GM18909 (cell line): ENCODE measurements around the gene C16orf78.
A peak's percentile ranks its signal among the peaks of the same experiment; 100 is the strongest.
"Not testable (repeated sequence)": the region's sequence is repeated elsewhere in the genome, so short reads cannot be mapped to it uniquely, and the experiment has no call there.

Experiments used
- ATAC-seq: cut with Tn5 transposase; IDR thresholded peaks from one replicate; pipeline ENCODE4 v1.9.1; 2021; ENCODE audit warnings: mild to moderate bottlenecking; ENCODE audit not compliant: unreplicated experiment, poor library complexity

C16orf78 gene

GRCh38 chr16:49349446-49350168 lies 24.0 kb upstream of the C16orf78 start:
- ATAC-seq = no peak

- peak; percentile 58 for ATAC-seq
These were observed 23.1 kb upstream of the C16orf78 start for GRCh38 chr16:49350265-49351095.

- ATAC-seq = no peak
These were observed 22.5 kb upstream of the C16orf78 start for GRCh38 chr16:49351096-49351487.

- ATAC-seq = no peak
These were observed 20.7 kb upstream of the C16orf78 start for GRCh38 chr16:49352892-49353291.

- no peak for ATAC-seq
These were observed 19.9 kb upstream of the C16orf78 start for GRCh38 chr16:49353680-49354079.

GRCh38 chr16:49354101-49354500 lies 19.5 kb upstream of the C16orf78 start:
- no peak for ATAC-seq

GRCh38 chr16:49354991-49355390 lies 18.6 kb upstream of the C16orf78 start:
- ATAC-seq = no peak

- ATAC-seq = no peak
These were observed 17.5 kb upstream of the C16orf78 start for GRCh38 chr16:49355933-49356665.

- no peak for ATAC-seq
These were observed 16.7 kb upstream of the C16orf78 start for GRCh38 chr16:49356728-49357488.

GRCh38 chr16:49359591-49359990 lies 14.0 kb upstream of the C16orf78 start:
- ATAC-seq = no peak

- ATAC-seq = not testable (repeated sequence)
These were observed 11.9 kb upstream of the C16orf78 start for GRCh38 chr16:49361731-49362130.

GRCh38 chr16:49362230-49362629 lies 11.4 kb upstream of the C16orf78 start:
- no peak for ATAC-seq

GRCh38 chr16:49365711-49366509 lies 7.7 kb upstream of the C16orf78 start:
- peak; percentile 89 for ATAC-seq

GRCh38 chr16:49366669-49367068 lies 6.9 kb upstream of the C16orf78 start:
- peak; percentile 68 for ATAC-seq

- no peak for ATAC-seq
These were observed 3.7 kb upstream of the C16orf78 start for GRCh38 chr16:49369651-49370611.

- no peak for ATAC-seq
These were observed 2.6 kb downstream of the C16orf78 start for GRCh38 chr16:49376206-49376605.

- ATAC-seq = no peak
These were observed 3.7 kb downstream of the C16orf78 start for GRCh38 chr16:49377196-49377755.

- ATAC-seq = no peak
These were observed 4.6 kb downstream of the C16orf78 start for GRCh38 chr16:49378238-49378637.
